Panc1 (cell line): ENCODE data around the gene MARCHF3. TPM values are rescaled to one million over a fixed set of nuclear protein-coding genes. Genes with fewer than 3 reads are reported as not detected.

Experiments used
- ATAC-seq: fragments of 200-7000 bp; cut with Tn5 transposase; 2 replicates; pipeline ENCODE4 v1.9.1; 2020; ENCODE audit warnings: mild to moderate bottlenecking, moderate library complexity
- BruUV-seq: library from RNA; stranded (reverse); fragments of 400-500 nt; replicated peaks from 2 replicates; lab custom pipeline; 2021; lab: Mats Ljungman, UMichigan
- CTCF ChIA-PET: fragments of 300-600 bp; sonication (Branson Sonifier 250); formaldehyde crosslinking; loops from one replicate; lab custom pipeline; 2022; ENCODE audit warnings: antibody characterized with exemption; lab: Charles Lee
- POLR2A ChIA-PET: fragments of 300-600 bp; sonication (Branson Sonifier 250); formaldehyde crosslinking; loops from one replicate; lab custom pipeline; 2022; ENCODE audit warnings: antibody characterized with exemption; lab: Charles Lee
- DNase-seq: peaks from one replicate; pipeline ENCODE4 v3.0.0-alpha.2; 2010; ENCODE audit warnings: low read depth, low spot score
- H3K27ac ChIP-seq: 2 replicates; pipeline ENCODE4 v1.5.1; 2011; ENCODE audit warnings: mild to moderate bottlenecking, low read length, inconsistent platforms
- H3K27me3 ChIP-seq: fragments of 200-500 bp; sonication (Bioruptor generic); 2 replicates; pipeline ENCODE4 v1.6.0; 2014; ENCODE audit warnings: low read length, inconsistent platforms; ENCODE audit not compliant: control insufficient read depth, insufficient read depth
- H3K36me3 ChIP-seq: fragments of 200-500 bp; sonication (Bioruptor generic); 2 replicates; pipeline ENCODE4 v1.5.1; 2014; ENCODE audit warnings: inconsistent platforms, mild to moderate bottlenecking, low read length, moderate library complexity; ENCODE audit not compliant: control insufficient read depth, insufficient read depth
- H3K4me1 ChIP-seq: 2 replicates; pipeline ENCODE4 v1.5.1; 2011; ENCODE audit warnings: inconsistent platforms, mild to moderate bottlenecking, low read length, moderate library complexity; ENCODE audit not compliant: control insufficient read depth, insufficient read depth
- H3K4me3 ChIP-seq, 2 experiments: 2 replicates each; pipeline ENCODE4 v1.5.1; 2011 to 2012; ENCODE audit warnings: low read depth in 2 of 2, low read length in 2 of 2, mild to moderate bottlenecking in 2 of 2, inconsistent platforms in 1 of 2, moderate library complexity in 1 of 2
- H3K9me3 ChIP-seq: fragments of 200-500 bp; sonication (Bioruptor generic); 2 replicates; pipeline ENCODE4 v1.5.1; 2014; ENCODE audit warnings: low read depth, mild to moderate bottlenecking, inconsistent platforms, low read length, moderate library complexity; ENCODE audit not compliant: control insufficient read depth, insufficient read depth
- CTCF ChIP-seq: fragments of 450-650 bp; IDR thresholded peaks from 2 replicates; pipeline ENCODE4 v1.5.1; 2017; ENCODE audit warnings: mild to moderate bottlenecking
- POLR2AphosphoS5 ChIP-seq: IDR thresholded peaks from 2 replicates; pipeline ENCODE4 v1.6.1; 2012; ENCODE audit warnings: mild to moderate bottlenecking, low read depth, low read length, moderate library complexity
- REST ChIP-seq, 2 experiments: IDR thresholded peaks; 2 replicates each; pipeline ENCODE4 v1.6.1; 2011 to 2012; ENCODE audit warnings: low read depth in 2 of 2, control low read depth in 1 of 2, low read length in 1 of 2, mild to moderate bottlenecking in 1 of 2, moderate library complexity in 1 of 2; ENCODE audit not compliant: insufficient read depth in 1 of 2
- SIN3A ChIP-seq: IDR thresholded peaks from 2 replicates; pipeline ENCODE4 v1.6.1; 2012; ENCODE audit warnings: low read depth, mild to moderate bottlenecking, low read length, moderate library complexity, borderline replicate concordance; ENCODE audit not compliant: insufficient read depth
- TCF7L2 ChIP-seq: IDR thresholded peaks from 2 replicates; pipeline ENCODE4 v1.6.1; 2011; ENCODE audit warnings: mild to moderate bottlenecking, low read depth, low read length, inconsistent platforms
- in situ Hi-C: cut with HindIII; loops from 2 replicates; pipeline ENCODE4 v1.10.0; 2016; ENCODE audit warnings: low sequenced_read_pairs, low pct_unique_long_range_greater_than_20kb
- intact Hi-C: fragments of 100-400 bp; cut with micrococcal nuclease; formaldehyde crosslinking; loops from one replicate; pipeline ENCODE4 v1.10.0; 2022; ENCODE audit not compliant: unreplicated experiment
- total RNA-seq: library from RNA; stranded (reverse); gene quantifications from one replicate; pipeline ENCODE4 v1.2.1, GENCODE V29; 2021; ENCODE audit not compliant: unreplicated experiment

The MARCHF3 gene
- total RNA-seq, 1 experiment from 2014 or later, result 3.0 TPM

GRCh38 chr5:127027539-127027938 lies 2.8 kb downstream of the MARCHF3 start:
- ChIA-PET POLR2A (no interaction called here), CTCF (no interaction called here)
- Histone ChIP-seq H3K9me3 (no peaks in the 10 kb centered on the region), H3K27ac (no peak overlapping the region), H3K36me3 (no peaks in the 10 kb centered on the region), H3K4me3 (no peak overlapping the region), H3K4me1 (no peaks in the 10 kb centered on the region; the same call in 1 of the 2 replicates), H3K27me3 (no peaks in the 10 kb centered on the region; the same call in 1 of the 2 replicates)
- ATAC-seq, result no peak
- in situ Hi-C loops (no loop called here), intact Hi-C loops (no loop called here)
- no peak for DNase-seq
- no TSS peak for BruUV-seq
- TF ChIP-seq SIN3A (no peak), TCF7L2 (no peak), REST (IDR thresholded peaks at IDR 0.05; ENCODE audit: insufficient read depth in 1 of 2, low read depth in 2 of 2, low read length in 1 of 2) (no peak), POLR2AphosphoS5 (no peak), CTCF (no peak)

- Histone ChIP-seq H3K27ac (no peak overlapping the region), H3K36me3 (no peaks in the 10 kb centered on the region), H3K4me1 (no peaks in the 10 kb centered on the region; the same call in 1 of the 2 replicates), H3K4me3 (no peak overlapping the region), H3K27me3 (no peaks in the 10 kb centered on the region; the same call in 1 of the 2 replicates), H3K9me3 (no peaks in the 10 kb centered on the region)
- intact Hi-C loops (no loop called here), in situ Hi-C loops (no loop called here)
- CTCF ChIA-PET, result no interaction called here
- BruUV-seq, result no TSS peak
- POLR2A ChIA-PET, result no interaction called here
- DNase-seq (no peak), ATAC-seq (no peak)
- TF ChIP-seq REST (IDR thresholded peaks at IDR 0.05; ENCODE audit: insufficient read depth in 1 of 2, low read depth in 2 of 2, low read length in 1 of 2) (no peak), POLR2AphosphoS5 (no peak), TCF7L2 (no peak), SIN3A (no peak), CTCF (no peak)
These were observed 4.2 kb downstream of the MARCHF3 start for GRCh38 chr5:127026166-127026565.
